OCI-LY1 (cell line): ENCODE data around the gene LRIG1.

ENCODE experiments used
- CTCF ChIP-seq: fragments of 200-600 bp; sonication (generic), shearing (Covaris generic); IDR thresholded peaks from 2 replicates; pipeline ENCODE4 v1.5.1; 2017; ENCODE audit warnings: mild to moderate bottlenecking, antibody characterized with exemption, low read length, moderate library complexity, mixed read lengths
- EZH2 ChIP-seq: fragments of 200-600 bp; sonication (generic), shearing (Covaris generic); IDR thresholded peaks from 2 replicates; pipeline ENCODE4 v1.8.0; 2017; ENCODE audit warnings: borderline replicate concordance, mixed run types, mild to moderate bottlenecking, antibody characterized with exemption, low read length, moderate library complexity, mixed read lengths

- TF ChIP-seq CTCF (no peak), EZH2 (no peak)
These were observed 27.6 kb downstream of the LRIG1 start for GRCh38 chr3:66473181-66473580.
